Activated CD4-positive, alpha-beta T cell treated with anti-CD3 and anti-CD28 coated beads for 24 hours (primary cell): Measurements from ENCODE around the gene SEPTIN1.

Experiments used
- DNase-seq, 2 donors: peaks; one replicate each; pipeline ENCODE4 v3.0.0-alpha.2; 2020; ENCODE audit warnings: low read depth in 2 of 2

SEPTIN1 gene

GRCh38 chr16:30377050-30377811 lies 5.1 kb downstream of the SEPTIN1 start:
- DNase-seq, result no peak

- DNase-seq, result no peak
Observed at GRCh38 chr16:30376461-30376902, 5.9 kb downstream of the SEPTIN1 start.

- DNase-seq, result no peak
Observed at GRCh38 chr16:30375864-30376263, 6.5 kb downstream of the SEPTIN1 start.

GRCh38 chr16:30374538-30374937 lies 7.8 kb downstream of the SEPTIN1 start, which contains the start of gene MYL11:
Gene MYL11, plus strand, starts transcription at chr16:30374802. Its CDS starts 56 bp downstream, at chr16:30374858.
- DNase-seq, result no peak

GRCh38 chr16:30372725-30373124 lies 9.6 kb downstream of the SEPTIN1 start:
- no peak for DNase-seq

- no peak for DNase-seq
Observed at GRCh38 chr16:30372038-30372712, 10.2 kb downstream of the SEPTIN1 start.

- DNase-seq, result no peak
Observed at GRCh38 chr16:30371248-30371816, 11.0 kb downstream of the SEPTIN1 start.

GRCh38 chr16:30370456-30371247 lies 11.7 kb downstream of the SEPTIN1 start, which contains the start of gene TBC1D10B:
Gene TBC1D10B, minus strand, starts transcription at chr16:30370494. Its CDS starts 311 bp downstream, at chr16:30370183.
- DNase-seq, result peak; percentile 97 to 98

GRCh38 chr16:30369938-30370455 lies 12.4 kb downstream of the SEPTIN1 start:
- DNase-seq, result no peak

GRCh38 chr16:30369091-30369937 lies 13.0 kb downstream of the SEPTIN1 start:
- DNase-seq, result no peak

- DNase-seq, result no peak
Observed at GRCh38 chr16:30368792-30369090, 13.6 kb downstream of the SEPTIN1 start.

- no peak for DNase-seq
Observed at GRCh38 chr16:30368122-30368791, 14.1 kb downstream of the SEPTIN1 start.

GRCh38 chr16:30367349-30368009 lies 14.9 kb downstream of the SEPTIN1 start:
- DNase-seq, result no peak

- DNase-seq, result no peak
Observed at GRCh38 chr16:30366511-30366910, 15.8 kb downstream of the SEPTIN1 start.

- no peak for DNase-seq
Observed at GRCh38 chr16:30365200-30365599, 17.2 kb downstream of the SEPTIN1 start.

GRCh38 chr16:30361180-30361579 lies 21.2 kb downstream of the SEPTIN1 start:
- DNase-seq, result no peak

GRCh38 chr16:30359871-30360170 lies 22.5 kb downstream of the SEPTIN1 start:
- no peak for DNase-seq

GRCh38 chr16:30358990-30359870 lies 23.1 kb downstream of the SEPTIN1 start:
- DNase-seq, result no peak

- DNase-seq, result no peak
Observed at GRCh38 chr16:30358577-30358936, 23.8 kb downstream of the SEPTIN1 start.
